ENCODE measurements around the gene SCPEP1.
A peak's percentile ranks its signal among the peaks of the same experiment; 100 is the strongest.

SCPEP1 gene

GRCh38 chr17:57004944-57005579 is 27.1 kb downstream of the SCPEP1 start:
- no peaks in the 10 kb centered on the region for H3K27me3 ChIP-seq (ENCODE audit: insufficient read depth, insufficient read length)
- DNase-seq (ENCODE audit: low read depth, low spot score), result no peak
- H3K9me3 ChIP-seq (ENCODE audit: insufficient read depth, low read length), result no peaks in the 10 kb centered on the region
- no peaks in the 10 kb centered on the region for H3K4me1 ChIP-seq (ENCODE audit: insufficient read depth, insufficient read length)
- no peak overlapping the region for H3K9ac ChIP-seq (ENCODE audit: insufficient read length, low read depth)
- peaks cover 21% of the 10 kb centered on the region for H3K36me3 ChIP-seq (ENCODE audit: insufficient read depth, insufficient read length, low read length)
- TF ChIP-seq YY1 (IDR thresholded peaks at IDR 0.05; ENCODE audit: insufficient read depth, insufficient read length) (no peak), ZNF274 (IDR thresholded peaks at IDR 0.05; ENCODE audit: low read depth, low read length) (no peak), SUZ12 (IDR thresholded peaks at IDR 0.05; ENCODE audit: extremely low read depth, insufficient read depth, insufficient read length) (no peak)
- no peak overlapping the region for H3K4me3 ChIP-seq (ENCODE audit: insufficient read length, low read depth)

- H3K9ac ChIP-seq (ENCODE audit: insufficient read length, low read depth), result no peak overlapping the region
- H3K4me3 ChIP-seq (ENCODE audit: insufficient read length, low read depth), result no peak overlapping the region
- no peaks in the 10 kb centered on the region for H3K9me3 ChIP-seq (ENCODE audit: insufficient read depth, low read length)
- TF ChIP-seq YY1 (IDR thresholded peaks at IDR 0.05; ENCODE audit: insufficient read depth, insufficient read length), result no peak
- TF ChIP-seq SUZ12 (IDR thresholded peaks at IDR 0.05; ENCODE audit: extremely low read depth, insufficient read depth, insufficient read length), result no peak
- no peak for TF ChIP-seq ZNF274 (IDR thresholded peaks at IDR 0.05; ENCODE audit: low read depth, low read length)
- peaks cover 15% of the 10 kb centered on the region for H3K36me3 ChIP-seq (ENCODE audit: insufficient read depth, insufficient read length, low read length)
- H3K4me1 ChIP-seq (ENCODE audit: insufficient read depth, insufficient read length), result no peaks in the 10 kb centered on the region
- DNase-seq (ENCODE audit: low read depth, low spot score), result no peak
- no peaks in the 10 kb centered on the region for H3K27me3 ChIP-seq (ENCODE audit: insufficient read depth, insufficient read length)
Observed at GRCh38 chr17:57006040-57006439, 28.1 kb downstream of the SCPEP1 start.

GRCh38 chr17:57008958-57009357 is 31.0 kb downstream of the SCPEP1 start:
- Histone ChIP-seq H3K9me3 (ENCODE audit: insufficient read depth, low read length) (peaks cover 9% of the 10 kb centered on the region; the same call in 1 of the 2 replicates), H3K4me3 (ENCODE audit: insufficient read length, low read depth) (no peak overlapping the region), H3K36me3 (ENCODE audit: insufficient read depth, insufficient read length, low read length) (no peaks in the 10 kb centered on the region), H3K9ac (ENCODE audit: insufficient read length, low read depth) (no peak overlapping the region), H3K4me1 (ENCODE audit: insufficient read depth, insufficient read length) (no peaks in the 10 kb centered on the region), H3K27me3 (ENCODE audit: insufficient read depth, insufficient read length) (no peaks in the 10 kb centered on the region)
- TF ChIP-seq ZNF274 (IDR thresholded peaks at IDR 0.05; ENCODE audit: low read depth, low read length), result no peak
- TF ChIP-seq SUZ12 (IDR thresholded peaks at IDR 0.05; ENCODE audit: extremely low read depth, insufficient read depth, insufficient read length), result no peak
- no peak for TF ChIP-seq YY1 (IDR thresholded peaks at IDR 0.05; ENCODE audit: insufficient read depth, insufficient read length)
- DNase-seq (ENCODE audit: low read depth, low spot score), result no peak

DNA sequence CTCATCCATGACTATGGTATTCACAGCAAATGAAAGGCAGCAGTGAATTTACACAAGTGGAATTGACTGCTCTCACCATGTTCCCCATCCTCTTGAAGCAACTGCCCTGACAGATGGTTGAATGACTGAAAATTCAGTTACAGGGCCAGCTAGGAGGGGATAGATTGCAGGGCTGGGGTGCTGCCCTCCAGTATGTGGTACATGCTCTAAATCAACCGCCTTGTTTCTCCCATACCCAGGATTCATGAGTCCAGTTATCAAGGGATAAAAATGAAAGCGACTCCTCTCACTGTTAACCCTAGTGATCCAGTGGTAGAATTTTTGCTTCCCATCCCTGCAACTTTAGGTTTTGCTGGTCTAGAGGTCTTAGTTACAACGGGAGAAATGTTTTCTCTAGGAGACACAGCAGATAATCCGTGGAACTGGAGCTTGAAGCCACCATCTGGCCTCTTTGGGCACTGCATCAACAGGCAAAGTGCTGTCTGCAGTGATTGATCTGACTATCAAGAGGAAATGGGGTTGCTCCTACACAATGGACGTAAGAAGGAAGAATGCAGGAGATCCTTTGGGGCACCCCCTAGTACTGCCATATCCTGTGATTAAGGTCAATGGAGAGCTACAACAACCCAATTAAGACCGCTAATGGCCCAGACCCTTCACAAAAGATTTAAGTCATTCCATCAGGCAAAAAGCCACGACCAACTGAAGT is 32.0 kb downstream of the SCPEP1 start:
- H3K27me3 ChIP-seq (ENCODE audit: insufficient read depth, insufficient read length), result no peaks in the 10 kb centered on the region
- peaks cover 9% of the 10 kb centered on the region; the same call in 1 of the 2 replicates for H3K9me3 ChIP-seq (ENCODE audit: insufficient read depth, low read length)
- DNase-seq (ENCODE audit: low read depth, low spot score), result peak; percentile 66
- H3K4me3 ChIP-seq (ENCODE audit: insufficient read length, low read depth), result no peak overlapping the region
- no peak overlapping the region for H3K9ac ChIP-seq (ENCODE audit: insufficient read length, low read depth)
- TF ChIP-seq SUZ12 (IDR thresholded peaks at IDR 0.05; ENCODE audit: extremely low read depth, insufficient read depth, insufficient read length) (no peak), YY1 (IDR thresholded peaks at IDR 0.05; ENCODE audit: insufficient read depth, insufficient read length) (no peak), ZNF274 (IDR thresholded peaks at IDR 0.05; ENCODE audit: low read depth, low read length) (no peak)
- H3K36me3 ChIP-seq (ENCODE audit: insufficient read depth, insufficient read length, low read length), result no peaks in the 10 kb centered on the region
- H3K4me1 ChIP-seq (ENCODE audit: insufficient read depth, insufficient read length), result no peaks in the 10 kb centered on the region

DNA sequence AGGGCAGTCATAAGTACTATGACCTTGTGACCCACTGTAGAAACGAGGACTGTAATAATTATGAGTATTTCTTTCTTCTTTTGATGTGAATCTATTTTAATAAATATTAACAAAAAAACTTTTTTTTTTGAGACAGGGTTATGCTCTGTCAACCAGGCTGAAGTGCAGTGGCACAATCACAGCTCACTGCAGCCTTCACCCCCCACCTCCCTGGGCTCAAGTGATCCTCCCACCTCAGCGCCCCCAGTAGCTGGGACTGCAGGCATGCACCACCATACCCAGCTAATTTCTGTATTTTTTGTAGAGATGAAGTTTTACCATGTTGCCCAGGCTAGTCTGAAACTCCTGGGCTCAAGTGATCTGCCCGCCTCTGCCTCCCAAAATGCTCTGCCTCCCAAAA is 32.6 kb downstream of the SCPEP1 start:
- H3K4me3 ChIP-seq (ENCODE audit: insufficient read length, low read depth), result no peak overlapping the region
- H3K36me3 ChIP-seq (ENCODE audit: insufficient read depth, insufficient read length, low read length), result no peaks in the 10 kb centered on the region
- TF ChIP-seq SUZ12 (IDR thresholded peaks at IDR 0.05; ENCODE audit: extremely low read depth, insufficient read depth, insufficient read length), result no peak
- no peak for TF ChIP-seq ZNF274 (IDR thresholded peaks at IDR 0.05; ENCODE audit: low read depth, low read length)
- TF ChIP-seq YY1 (IDR thresholded peaks at IDR 0.05; ENCODE audit: insufficient read depth, insufficient read length), result no peak
- H3K9ac ChIP-seq (ENCODE audit: insufficient read length, low read depth), result no peak overlapping the region
- DNase-seq (ENCODE audit: low read depth, low spot score), result no peak
- H3K27me3 ChIP-seq (ENCODE audit: insufficient read depth, insufficient read length), result no peaks in the 10 kb centered on the region
- H3K9me3 ChIP-seq (ENCODE audit: insufficient read depth, low read length), result peaks cover 9% of the 10 kb centered on the region; the same call in 1 of the 2 replicates
- no peaks in the 10 kb centered on the region for H3K4me1 ChIP-seq (ENCODE audit: insufficient read depth, insufficient read length)

DNA sequence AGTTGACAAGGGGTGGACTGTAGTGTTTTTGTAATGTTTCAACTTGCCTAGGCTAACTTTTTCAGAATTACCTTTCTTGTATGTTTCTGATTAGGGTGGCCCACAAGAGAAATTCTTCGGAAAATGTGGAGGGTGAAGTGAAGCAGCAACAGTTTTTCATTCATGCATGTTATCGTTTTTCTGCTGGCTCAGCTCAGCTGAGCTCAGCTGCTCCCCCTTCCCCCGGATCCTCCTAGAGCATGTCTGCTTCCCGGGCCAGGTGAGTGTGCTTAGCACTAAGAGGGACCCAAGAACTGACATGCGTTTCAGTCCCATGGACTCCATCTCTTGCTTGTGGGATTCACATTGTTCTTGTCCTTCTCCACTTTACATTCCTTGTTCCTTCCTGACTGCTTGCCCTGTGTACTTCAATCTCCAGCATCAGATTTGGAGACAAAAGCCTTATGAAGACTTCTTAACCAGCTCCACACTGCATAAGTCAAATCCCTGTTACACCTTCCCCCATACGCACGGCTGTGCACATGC is 33.6 kb downstream of the SCPEP1 start:
- no peaks in the 10 kb centered on the region for H3K27me3 ChIP-seq (ENCODE audit: insufficient read depth, insufficient read length)
- DNase-seq (ENCODE audit: low read depth, low spot score), result no peak
- H3K4me1 ChIP-seq (ENCODE audit: insufficient read depth, insufficient read length), result peaks cover 6% of the 10 kb centered on the region
- no peak overlapping the region for H3K4me3 ChIP-seq (ENCODE audit: insufficient read length, low read depth)
- no peak overlapping the region for H3K9ac ChIP-seq (ENCODE audit: insufficient read length, low read depth)
- no peaks in the 10 kb centered on the region for H3K36me3 ChIP-seq (ENCODE audit: insufficient read depth, insufficient read length, low read length)
- peaks cover 9% of the 10 kb centered on the region; the same call in 1 of the 2 replicates for H3K9me3 ChIP-seq (ENCODE audit: insufficient read depth, low read length)
- no peak for TF ChIP-seq SUZ12 (IDR thresholded peaks at IDR 0.05; ENCODE audit: extremely low read depth, insufficient read depth, insufficient read length)
- no peak for TF ChIP-seq ZNF274 (IDR thresholded peaks at IDR 0.05; ENCODE audit: low read depth, low read length)

- H3K9me3 ChIP-seq (ENCODE audit: insufficient read depth, low read length), result peaks cover 8% of the 10 kb centered on the region; the same call in 1 of the 2 replicates
- no peak for TF ChIP-seq ZNF274 (IDR thresholded peaks at IDR 0.05; ENCODE audit: low read depth, low read length)
- no peak for TF ChIP-seq SUZ12 (IDR thresholded peaks at IDR 0.05; ENCODE audit: extremely low read depth, insufficient read depth, insufficient read length)
- TF ChIP-seq YY1 (IDR thresholded peaks at IDR 0.05; ENCODE audit: insufficient read depth, insufficient read length), result no peak
Observed at GRCh38 chr17:57016071-57016763, 38.3 kb downstream of the SCPEP1 start.

More at GRCh38 chr17:57016071-57016763, 38.3 kb downstream of the SCPEP1 start:
- Histone ChIP-seq H3K4me1 (ENCODE audit: insufficient read depth, insufficient read length) (peaks cover 15% of the 10 kb centered on the region), H3K9ac (ENCODE audit: insufficient read length, low read depth) (no peak overlapping the region), H3K4me3 (ENCODE audit: insufficient read length, low read depth) (no peak overlapping the region), H3K27me3 (ENCODE audit: insufficient read depth, insufficient read length) (no peaks in the 10 kb centered on the region), H3K36me3 (ENCODE audit: insufficient read depth, insufficient read length, low read length) (no peaks in the 10 kb centered on the region)
- peak; percentile 40 for DNase-seq (ENCODE audit: low read depth, low spot score)

Measured in NT2/D1 (cell line).